A549 (cell line): Measurements from ENCODE around the gene ADGRG6.

Experiments used
- BHLHE40 ChIP-seq: IDR thresholded peaks from 2 replicates; pipeline ENCODE4 v1.6.1; 2012; ENCODE audit warnings: low read depth, low read length, inconsistent platforms
- CHD2 ChIP-seq: fragments of 150-350 bp; IDR thresholded peaks from 2 replicates; pipeline ENCODE4 v1.6.1; 2014; ENCODE audit warnings: low read length; ENCODE audit not compliant: partially characterized antibody
- CHD4 ChIP-seq: fragments of 200-600 bp; sonication (generic); IDR thresholded peaks from 2 replicates; pipeline ENCODE4 v1.6.1; 2016; ENCODE audit warnings: antibody characterized with exemption, mild to moderate bottlenecking, borderline replicate concordance
- ELK1 ChIP-seq: fragments of 150-350 bp; IDR thresholded peaks from 2 replicates; pipeline ENCODE4 v1.6.1; 2014; ENCODE audit warnings: low read depth, mild to moderate bottlenecking, low read length
- EP300 ChIP-seq, 2 experiments: fragments of >200 bp; sonication (Bioruptor Twin); formaldehyde crosslinking; IDR thresholded peaks; 2 replicates in 1 of 2; 3 replicates in 1 of 2; pipeline ENCODE4 v1.6.1; 2016 to 2017
- ESRRA ChIP-seq: fragments of 150-350 bp; IDR thresholded peaks from 2 replicates; pipeline ENCODE4 v1.6.1; 2014; ENCODE audit warnings: mild to moderate bottlenecking, low read length, borderline replicate concordance
- HOXB13 ChIP-seq: fragments of 250-450 bp; sonication (Bioruptor Pico); IDR thresholded peaks from 2 replicates; pipeline ENCODE4 v1.5.0; 2020; ENCODE audit warnings: low read depth, mild to moderate bottlenecking, moderate library complexity
- KDM1A ChIP-seq: fragments of 200-600 bp; sonication (generic); IDR thresholded peaks from 2 replicates; pipeline ENCODE4 v1.6.1; 2016; ENCODE audit warnings: low read depth, mild to moderate bottlenecking
- POLR2A ChIP-seq: IDR thresholded peaks from 2 replicates; pipeline ENCODE4 v1.6.1; 2012; ENCODE audit warnings: mild to moderate bottlenecking, low read length
- TF ChIP-seq, protein P1 (sequence below): fragments of 200-600 bp; sonication (generic); IDR thresholded peaks from 2 replicates; pipeline ENCODE4 v1.6.1; 2016; ENCODE audit warnings: antibody characterized with exemption, mild to moderate bottlenecking, moderate library complexity
- TF ChIP-seq, protein P2 (sequence below): fragments of >200 bp; sonication (Bioruptor Twin); formaldehyde crosslinking; IDR thresholded peaks from 3 replicates; pipeline ENCODE4 v1.5.1; 2016

GRCh38 chr6:142328070-142328469 lies 26.3 kb downstream of the ADGRG6 start:
- no peak for TF ChIP-seq CHD2
- TF ChIP-seq, protein P1, sequence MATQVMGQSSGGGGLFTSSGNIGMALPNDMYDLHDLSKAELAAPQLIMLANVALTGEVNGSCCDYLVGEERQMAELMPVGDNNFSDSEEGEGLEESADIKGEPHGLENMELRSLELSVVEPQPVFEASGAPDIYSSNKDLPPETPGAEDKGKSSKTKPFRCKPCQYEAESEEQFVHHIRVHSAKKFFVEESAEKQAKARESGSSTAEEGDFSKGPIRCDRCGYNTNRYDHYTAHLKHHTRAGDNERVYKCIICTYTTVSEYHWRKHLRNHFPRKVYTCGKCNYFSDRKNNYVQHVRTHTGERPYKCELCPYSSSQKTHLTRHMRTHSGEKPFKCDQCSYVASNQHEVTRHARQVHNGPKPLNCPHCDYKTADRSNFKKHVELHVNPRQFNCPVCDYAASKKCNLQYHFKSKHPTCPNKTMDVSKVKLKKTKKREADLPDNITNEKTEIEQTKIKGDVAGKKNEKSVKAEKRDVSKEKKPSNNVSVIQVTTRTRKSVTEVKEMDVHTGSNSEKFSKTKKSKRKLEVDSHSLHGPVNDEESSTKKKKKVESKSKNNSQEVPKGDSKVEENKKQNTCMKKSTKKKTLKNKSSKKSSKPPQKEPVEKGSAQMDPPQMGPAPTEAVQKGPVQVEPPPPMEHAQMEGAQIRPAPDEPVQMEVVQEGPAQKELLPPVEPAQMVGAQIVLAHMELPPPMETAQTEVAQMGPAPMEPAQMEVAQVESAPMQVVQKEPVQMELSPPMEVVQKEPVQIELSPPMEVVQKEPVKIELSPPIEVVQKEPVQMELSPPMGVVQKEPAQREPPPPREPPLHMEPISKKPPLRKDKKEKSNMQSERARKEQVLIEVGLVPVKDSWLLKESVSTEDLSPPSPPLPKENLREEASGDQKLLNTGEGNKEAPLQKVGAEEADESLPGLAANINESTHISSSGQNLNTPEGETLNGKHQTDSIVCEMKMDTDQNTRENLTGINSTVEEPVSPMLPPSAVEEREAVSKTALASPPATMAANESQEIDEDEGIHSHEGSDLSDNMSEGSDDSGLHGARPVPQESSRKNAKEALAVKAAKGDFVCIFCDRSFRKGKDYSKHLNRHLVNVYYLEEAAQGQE: no peak
- TF ChIP-seq ELK1: no peak
- TF ChIP-seq, protein P2, sequence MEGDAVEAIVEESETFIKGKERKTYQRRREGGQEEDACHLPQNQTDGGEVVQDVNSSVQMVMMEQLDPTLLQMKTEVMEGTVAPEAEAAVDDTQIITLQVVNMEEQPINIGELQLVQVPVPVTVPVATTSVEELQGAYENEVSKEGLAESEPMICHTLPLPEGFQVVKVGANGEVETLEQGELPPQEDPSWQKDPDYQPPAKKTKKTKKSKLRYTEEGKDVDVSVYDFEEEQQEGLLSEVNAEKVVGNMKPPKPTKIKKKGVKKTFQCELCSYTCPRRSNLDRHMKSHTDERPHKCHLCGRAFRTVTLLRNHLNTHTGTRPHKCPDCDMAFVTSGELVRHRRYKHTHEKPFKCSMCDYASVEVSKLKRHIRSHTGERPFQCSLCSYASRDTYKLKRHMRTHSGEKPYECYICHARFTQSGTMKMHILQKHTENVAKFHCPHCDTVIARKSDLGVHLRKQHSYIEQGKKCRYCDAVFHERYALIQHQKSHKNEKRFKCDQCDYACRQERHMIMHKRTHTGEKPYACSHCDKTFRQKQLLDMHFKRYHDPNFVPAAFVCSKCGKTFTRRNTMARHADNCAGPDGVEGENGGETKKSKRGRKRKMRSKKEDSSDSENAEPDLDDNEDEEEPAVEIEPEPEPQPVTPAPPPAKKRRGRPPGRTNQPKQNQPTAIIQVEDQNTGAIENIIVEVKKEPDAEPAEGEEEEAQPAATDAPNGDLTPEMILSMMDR: no peak
- no peak for TF ChIP-seq HOXB13 (CRISPR knock-in tag)
- no peak for TF ChIP-seq POLR2A
- TF ChIP-seq KDM1A: no peak
- TF ChIP-seq CHD4: no peak
- TF ChIP-seq ESRRA: no peak
- TF ChIP-seq EP300 (IDR thresholded peaks at IDR 0.05): no peak
- no peak for TF ChIP-seq BHLHE40
